SKM-1 treated with dmso at 0.1 percent for 144 hours (cell line): ENCODE measurements around the gene SMG1.
"Not testable (repeated sequence)": the region's sequence is repeated elsewhere in the genome, so short reads cannot be mapped to it uniquely, and the experiment has no call there.

Experiments used
- DNase-seq: peaks from one replicate; lab custom pipeline; 2025; ENCODE audit not compliant: unreplicated experiment; lab: John Stamatoyannopoulos, UW

The SMG1 gene

GRCh38 chr16:18772171-18772570, 154.0 kb downstream of the SMG1 start:
- not testable (repeated sequence) for DNase-seq

GRCh38 chr16:18770336-18770962, 155.8 kb downstream of the SMG1 start:
- not testable (repeated sequence) for DNase-seq

- DNase-seq, result not testable (repeated sequence)
Observed at GRCh38 chr16:18767217-18767616, 159.0 kb downstream of the SMG1 start.

GRCh38 chr16:18762713-18763112, 163.5 kb downstream of the SMG1 start:
- DNase-seq, result not testable (repeated sequence)

GRCh38 chr16:18759598-18760520, 166.3 kb downstream of the SMG1 start:
- DNase-seq, result not testable (repeated sequence)

- DNase-seq, result not testable (repeated sequence)
Observed at GRCh38 chr16:18757960-18758660, 168.1 kb downstream of the SMG1 start.

- DNase-seq, result not testable (repeated sequence)
Observed at GRCh38 chr16:18756639-18757038, 169.6 kb downstream of the SMG1 start.
